ENCODE results near the gene PFDN1.
"Not testable (repeated sequence)": the region's sequence is repeated elsewhere in the genome, so short reads cannot be mapped to it uniquely, and the experiment has no call there.

PFDN1 gene

GRCh38 chr5:140207250-140207964 lies 95.5 kb downstream of the PFDN1 start:
- DNase-seq = no peak

- no peak for DNase-seq
Measured at GRCh38 chr5:140205952-140206351, 96.9 kb downstream of the PFDN1 start.

DNA sequence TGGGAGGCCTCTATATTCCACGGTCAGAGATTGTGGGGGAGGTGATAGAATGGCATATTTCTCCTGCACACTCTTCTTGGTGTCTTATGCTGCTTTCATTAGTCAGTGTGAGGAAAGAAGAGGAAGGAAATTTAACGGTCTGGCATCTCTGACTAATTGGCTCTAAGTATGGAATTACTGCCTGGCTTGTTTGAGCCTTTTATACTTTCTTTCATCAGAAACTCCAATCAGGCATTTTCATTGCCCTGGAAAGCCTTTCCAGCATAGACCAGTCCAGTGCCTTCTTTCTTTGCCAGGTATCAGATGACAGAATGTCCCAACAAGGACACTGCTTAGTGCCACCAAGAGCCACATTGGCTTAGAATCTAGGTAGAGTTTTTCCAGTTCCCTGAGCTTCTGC lies 97.7 kb downstream of the PFDN1 start:
- DNase-seq = no peak

- no peak for DNase-seq
Measured at GRCh38 chr5:140202610-140203009, 100.3 kb downstream of the PFDN1 start.

- DNase-seq = no peak
Measured at GRCh38 chr5:140202078-140202477, 100.8 kb downstream of the PFDN1 start.

GRCh38 chr5:140198915-140199314 lies 104.0 kb downstream of the PFDN1 start:
- not testable (repeated sequence) for DNase-seq

- DNase-seq = no peak
Measured at GRCh38 chr5:140197023-140197422, 105.9 kb downstream of the PFDN1 start.

DNA sequence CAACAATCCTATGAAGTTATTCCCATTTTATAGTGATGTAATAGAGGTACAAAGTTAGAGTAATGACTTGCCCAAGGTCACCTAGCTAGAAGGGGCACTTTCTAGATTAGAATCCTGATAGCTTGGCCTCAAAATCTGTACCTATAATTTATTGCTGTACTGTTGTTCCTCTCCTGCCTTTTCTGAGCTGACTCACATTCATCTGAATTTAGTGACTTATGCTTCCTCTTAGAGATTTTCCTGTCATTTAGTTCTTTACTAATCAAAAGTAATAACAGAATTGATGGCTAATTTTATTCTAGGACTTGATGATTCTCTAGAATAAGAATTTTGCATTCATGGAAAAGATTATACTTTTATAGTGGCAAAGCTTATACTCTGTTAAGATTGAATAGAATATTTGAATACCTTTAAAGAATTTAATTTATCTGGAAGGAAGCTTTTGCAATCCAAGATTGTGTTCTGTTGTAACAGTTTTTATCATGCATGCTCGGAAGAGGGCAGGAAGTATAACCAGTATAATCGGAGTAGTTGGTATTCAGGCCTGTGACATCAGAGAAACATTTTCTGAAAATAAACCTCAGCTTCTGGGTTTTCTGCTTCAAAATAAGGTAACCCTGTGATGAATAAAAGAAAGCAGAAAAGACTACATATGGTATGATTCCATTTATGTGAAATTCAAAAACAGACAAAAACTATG lies 106.6 kb downstream of the PFDN1 start:
- no peak for DNase-seq

All from CD4-positive, alpha-beta T cell treated with Interleukin-17A for 4 hours (primary cell).